HepG2 (cell line): ENCODE measurements around the gene TBC1D14. TPM values are rescaled to one million over a fixed set of nuclear protein-coding genes. Genes with fewer than 3 reads are reported as not detected.
A peak's percentile ranks its signal among the peaks of the same experiment; 100 is the strongest.

Experiments
- ATAC-seq: fragments of 200-7000 bp; cut with Tn5 transposase; 3 replicates; pipeline ENCODE4 v1.9.1; 2020; ENCODE audit warnings: mild to moderate bottlenecking, moderate library complexity
- BruUV-seq: library from RNA; stranded (reverse); fragments of 400-500 nt; replicated peaks from 2 replicates; lab custom pipeline; 2021; lab: Mats Ljungman, UMichigan
- CTCF ChIA-PET: fragments of 300-600 bp; formaldehyde crosslinking; extraction: SDS; loops from one replicate; lab custom pipeline; 2021; ENCODE audit warnings: low total read pairs, inconsistent platforms, low intra/inter-chr PET ratio; lab: Yijun Ruan, JAX
- POLR2A ChIA-PET: fragments of 350-600 bp; sonication (Branson Sonifier 250); formaldehyde crosslinking; loops from one replicate; lab custom pipeline; 2020; ENCODE audit warnings: antibody characterized with exemption, inconsistent platforms; lab: Yijun Ruan, JAX
- DNase-seq: peaks from one replicate; pipeline ENCODE4 v3.0.0-alpha.2; 2015; ENCODE audit warnings: low spot score
- FAIRE-seq: peaks from 3 replicates; lab custom pipeline; 2011; peaks lifted over from hg19 to GRCh38; lab: Jason Lieb, UNC
- H2AFZ ChIP-seq: one replicate; pipeline ENCODE4 v1.6.1; 2011; ENCODE audit warnings: low read length, inconsistent platforms
- H3K27ac ChIP-seq: fragments of 300-600 bp; 3 replicates; pipeline ENCODE4 v1.8.0; 2011; ENCODE audit warnings: mixed run types, mild to moderate bottlenecking, mixed read lengths, low read length, inconsistent platforms; ENCODE audit not compliant: insufficient read depth; ENCODE audit errors: extremely low read length
- H3K27me3 ChIP-seq, 2 experiments: fragments of 200-600 bp in 1 of 2; 2 replicates in 1 of 2; 3 replicates in 1 of 2; pipeline versions ENCODE4 v1.6.0 to v1.8.0; 2011; ENCODE audit warnings: low read length in 2 of 2, mild to moderate bottlenecking in 2 of 2, moderate library complexity in 2 of 2, inconsistent platforms in 1 of 2; ENCODE audit not compliant: insufficient read depth in 2 of 2, control insufficient read depth in 1 of 2
- H3K36me3 ChIP-seq, 2 experiments: fragments of 200-600 bp in 1 of 2; replicated peaks in 1 of 2; 2 replicates in 1 of 2; 3 replicates in 1 of 2; pipeline versions ENCODE4 v1.5.1 to v1.8.0; 2011; ENCODE audit warnings: low read length in 2 of 2, inconsistent platforms in 1 of 2; ENCODE audit not compliant: insufficient read depth in 2 of 2, control insufficient read depth in 1 of 2
- H3K4me1 ChIP-seq: 2 replicates; pipeline ENCODE4 v1.5.1; 2012; ENCODE audit warnings: low read length, inconsistent platforms; ENCODE audit not compliant: insufficient read depth
- H3K4me2 ChIP-seq: 2 replicates; pipeline ENCODE4 v1.6.0; 2011; ENCODE audit warnings: low read depth, low read length, inconsistent platforms
- H3K4me3 ChIP-seq, 3 experiments: fragments of 200-600 bp in 1 of 3; sonication (generic), shearing (Covaris generic) in 1 of 3; replicated peaks in 1 of 3; 2 replicates each; pipeline ENCODE4 v1.5.1; 2011 to 2016; ENCODE audit warnings: low read length in 3 of 3, inconsistent platforms in 2 of 3, low read depth in 2 of 3, mild to moderate bottlenecking in 2 of 3, control low read depth in 1 of 3, mixed read lengths in 1 of 3; ENCODE audit not compliant: insufficient read depth in 1 of 3
- H3K79me2 ChIP-seq: one replicate; pipeline ENCODE4 v1.6.1; 2011; ENCODE audit warnings: low read length, inconsistent platforms; ENCODE audit not compliant: insufficient read depth
- H3K9ac ChIP-seq: 2 replicates; pipeline ENCODE4 v1.6.0; 2011; ENCODE audit warnings: mild to moderate bottlenecking, low read depth, low read length, inconsistent platforms; ENCODE audit not compliant: insufficient read depth
- H3K9me3 ChIP-seq: 2 replicates; pipeline ENCODE4 v1.5.1; 2012; ENCODE audit warnings: mild to moderate bottlenecking, low read length
- H4K20me1 ChIP-seq: 2 replicates; pipeline ENCODE4 v1.6.0; 2011; ENCODE audit warnings: inconsistent platforms, mild to moderate bottlenecking, low read length, moderate library complexity; ENCODE audit not compliant: insufficient read depth
- CSRNP2 ChIP-seq: sonication (generic); formaldehyde crosslinking; conservative IDR thresholded peaks from 2 replicates; pipeline ENCODE4 v1.8.0; 2022; ENCODE audit warnings: low read depth, missing genetic modification reagents
- GATAD2A ChIP-seq: IDR thresholded peaks from 2 replicates; pipeline ENCODE4 v1.6.1; 2016
- HNF4G ChIP-seq, 2 experiments: sonication (generic) in 1 of 2; formaldehyde crosslinking in 1 of 2; IDR thresholded peaks; 2 replicates each; pipeline versions ENCODE4 v1.4.0 to v1.6.1; 2011 to 2020; ENCODE audit warnings: borderline replicate concordance in 2 of 2, low read depth in 2 of 2, mild to moderate bottlenecking in 2 of 2, low read length in 1 of 2, missing genetic modification reagents in 1 of 2, moderate library complexity in 1 of 2
- HOXA3 ChIP-seq: sonication (generic); formaldehyde crosslinking; IDR thresholded peaks from 2 replicates; pipeline ENCODE4 v1.5.0; 2020; ENCODE audit warnings: missing genetic modification reagents
- KAT8 ChIP-seq: IDR thresholded peaks from 2 replicates; pipeline ENCODE4 v1.6.1; 2016; ENCODE audit warnings: missing genetic modification reagents, missing compliant biosample characterization
- MAFK ChIP-seq, 2 experiments: IDR thresholded peaks in 1 of 2; conservative IDR thresholded peaks in 1 of 2; 2 replicates each; pipeline ENCODE4 v1.6.1; 2011; ENCODE audit warnings: improper control_type of control experiment in 2 of 2, low read length in 2 of 2
- MTA3 ChIP-seq: sonication (generic); formaldehyde crosslinking; IDR thresholded peaks from 2 replicates; pipeline ENCODE4 v1.4.0; 2020; ENCODE audit warnings: missing genetic modification reagents
- NFIC ChIP-seq: IDR thresholded peaks from 2 replicates; pipeline ENCODE4 v1.6.1; 2012; ENCODE audit warnings: mild to moderate bottlenecking, low read length, inconsistent platforms
- RAD51 ChIP-seq: fragments of 450-650 bp; IDR thresholded peaks from 2 replicates; pipeline ENCODE4 v1.6.1; 2016; ENCODE audit warnings: borderline replicate concordance
- RBAK ChIP-seq: sonication (generic); formaldehyde crosslinking; IDR thresholded peaks from 2 replicates; pipeline ENCODE4 v1.5.1; 2020; ENCODE audit warnings: mild to moderate bottlenecking, missing genetic modification reagents
- SAP130 ChIP-seq: IDR thresholded peaks from 2 replicates; pipeline ENCODE4 v1.6.1; 2016; ENCODE audit warnings: low read depth
- SMAD1 ChIP-seq: sonication (generic); formaldehyde crosslinking; IDR thresholded peaks from 2 replicates; pipeline ENCODE4 v1.4.0; 2020; ENCODE audit warnings: missing genetic modification reagents, low read depth, mild to moderate bottlenecking, borderline replicate concordance
- SSRP1 ChIP-seq: IDR thresholded peaks from 2 replicates; pipeline ENCODE4 v1.6.1; 2016; ENCODE audit warnings: control low read depth
- ZBTB38 ChIP-seq: sonication (generic); formaldehyde crosslinking; IDR thresholded peaks from 2 replicates; pipeline ENCODE4 v1.5.1; 2020; ENCODE audit warnings: mild to moderate bottlenecking, missing genetic modification reagents
- ZFP37 ChIP-seq: sonication (generic); formaldehyde crosslinking; IDR thresholded peaks from 2 replicates; pipeline ENCODE4 v1.4.0; 2020; ENCODE audit warnings: missing genetic modification reagents, borderline replicate concordance
- ZNF550 ChIP-seq: sonication (generic); formaldehyde crosslinking; IDR thresholded peaks from 2 replicates; pipeline ENCODE4 v1.4.0; 2020; ENCODE audit warnings: mild to moderate bottlenecking, missing genetic modification reagents, borderline replicate concordance
- WGBS: methylation state at CpG from one replicate; pipeline ENCODE4 v1.1.6; 2017; ENCODE audit warnings: low lambda C conversion rate; 5-methylcytosine and 5-hydroxymethylcytosine counted together
- in situ Hi-C: cut with HindIII; loops from 2 replicates; pipeline ENCODE4 v1.10.0; 2017; ENCODE audit warnings: low pct_unique_long_range_greater_than_20kb; ENCODE audit not compliant: extremely low pct_ligation_motif_present
- intact Hi-C: fragments of 100-400 bp; cut with micrococcal nuclease; formaldehyde crosslinking; loops from one replicate; pipeline ENCODE4 v1.10.0; 2022; ENCODE audit not compliant: unreplicated experiment
- polyA plus RNA-seq, 8 experiments: library from polyadenylated mRNA; depleted of rRNA in 3 of 8; stranded (reverse) in 7 of 8; unstranded in 1 of 8; fragments of >200 nt; fragmentation: Illumina TruSeq in 4 of 8; extraction: Trizol in 4 of 8; gene quantifications; 2 replicates each; pipeline versions ENCODE4 v1.2.1 to v1.2.3, GENCODE V29; 2011 to 2016; ENCODE audit warnings: low read depth in 4 of 8, missing spikeins in 1 of 8, mixed read lengths in 1 of 8; ENCODE audit not compliant: insufficient read depth in 1 of 8
- total RNA-seq, 5 experiments: library from RNA; depleted of rRNA; stranded (reverse); fragments of >200 nt; fragmentation: Illumina TruSeq; extraction: Trizol; gene quantifications; 2 replicates each; pipeline ENCODE4 v1.2.3, GENCODE V29; 2016; ENCODE audit warnings: low read depth in 1 of 5
- TF ChIP-seq, protein P1 (sequence below): IDR thresholded peaks from 2 replicates; pipeline ENCODE4 v1.6.1; 2016; ENCODE audit warnings: low read depth
- TF ChIP-seq, protein P2 (sequence below): sonication (generic); formaldehyde crosslinking; IDR thresholded peaks from 2 replicates; pipeline ENCODE4 v1.4.0; 2020; ENCODE audit warnings: missing genetic modification reagents
- TF ChIP-seq, protein P3 (sequence below): sonication (generic); formaldehyde crosslinking; IDR thresholded peaks from 2 replicates; pipeline ENCODE4 v1.5.0; 2020; ENCODE audit warnings: mild to moderate bottlenecking, missing genetic modification reagents

The TBC1D14 gene
- total and polyA plus RNA-seq, 2 of the 13 experiments (the other 11 are each of a cell fraction or from before 2014, with no cell fraction given) = 29.5 to 46.5 TPM

DNA sequence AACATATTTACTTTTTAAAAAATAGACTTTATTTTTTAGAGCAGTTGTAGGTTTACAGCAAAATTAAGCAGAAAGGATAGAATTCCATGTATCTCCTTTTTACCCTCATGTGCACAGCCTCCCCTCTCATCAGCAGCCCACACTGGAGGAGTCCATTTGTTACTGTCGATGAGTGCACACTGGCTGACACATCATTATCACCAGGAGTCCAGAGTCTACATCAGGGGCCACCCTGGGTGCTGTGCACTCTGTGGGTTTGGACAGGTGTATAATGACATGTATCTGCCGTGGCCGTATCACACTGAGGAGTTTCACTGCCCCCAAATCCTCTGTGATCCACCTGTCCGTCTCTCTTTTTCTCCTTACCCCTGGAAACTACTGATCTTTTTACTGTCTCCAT, 26.3 kb downstream of the TBC1D14 start:
- Histone ChIP-seq H3K36me3 (peaks cover 11 to 49% of the 10 kb centered on the region in 2 experiments; a peak in 4 of 5 replicates), H3K4me3 (no peak overlapping the region), H3K9me3 (no peaks in the 10 kb centered on the region), H3K4me2 (peak overlapping the region; percentile 53), H3K9ac (0 out of 2 replicates have a peak overlapping the region, but pooled peaks have one; percentile 15), H3K27ac (peak overlapping the region; percentile 71), H4K20me1 (peaks cover 8% of the 10 kb centered on the region; the same call in 1 of the 2 replicates), H3K27me3 (no peaks in the 10 kb centered on the region), H3K79me2 (peaks cover 95% of the 10 kb centered on the region), H2AFZ (no peak overlapping the region), H3K4me1 (peaks cover 65% of the 10 kb centered on the region)
- in situ Hi-C loops = no loop called here
- ChIA-PET POLR2A (interaction anchor here (1.7 to 2.5 kb wide), 3 partner anchors 9 to 24 kb away, joined by 4 to 14 read pairs (median 7); no protein-coding TSS in a partner anchor), CTCF (no interaction called here)
- intact Hi-C loops = no loop called here
- 33% methylated on average over 4 of the region's 4 CpGs for WGBS
- FAIRE-seq (no peak), DNase-seq (peak; percentile 56), ATAC-seq (peak; percentile 74)
- no TSS peak for BruUV-seq
- TF ChIP-seq ZNF550 (CRISPR knock-in tag) = no peak
- 0 out of 2 replicates have a peak, but pooled peaks have one; percentile 16 for TF ChIP-seq KAT8 (CRISPR knock-in tag)
- peak; percentile 63 for TF ChIP-seq HNF4G (IDR thresholded peaks at IDR 0.05; ENCODE audit: borderline replicate concordance, low read depth, low read length)
- TF ChIP-seq HNF4G (CRISPR knock-in tag; IDR thresholded peaks at IDR 0.05; ENCODE audit: borderline replicate concordance, low read depth) = no peak
- TF ChIP-seq ZFP37 (CRISPR knock-in tag) = 0 out of 2 replicates have a peak, but pooled peaks have one; percentile 11
- TF ChIP-seq HOXA3 (CRISPR knock-in tag) = peak; percentile 34; the same call in 1 of the 2 replicates
- no peak for TF ChIP-seq CSRNP2 (CRISPR knock-in tag)
- TF ChIP-seq RAD51 = no peak
- TF ChIP-seq ZBTB38 (CRISPR knock-in tag) = peak; percentile 64
- TF ChIP-seq MAFK (conservative IDR thresholded peaks at IDR 0.05 in 1 of 2, IDR thresholded peaks at IDR 0.05 in 1 of 2; ENCODE audit: low read length in 2 of 2) = 0 out of 4 replicates have a peak, but pooled peaks of 1 of the 2 experiments have one; percentile 10
- TF ChIP-seq, protein P1, sequence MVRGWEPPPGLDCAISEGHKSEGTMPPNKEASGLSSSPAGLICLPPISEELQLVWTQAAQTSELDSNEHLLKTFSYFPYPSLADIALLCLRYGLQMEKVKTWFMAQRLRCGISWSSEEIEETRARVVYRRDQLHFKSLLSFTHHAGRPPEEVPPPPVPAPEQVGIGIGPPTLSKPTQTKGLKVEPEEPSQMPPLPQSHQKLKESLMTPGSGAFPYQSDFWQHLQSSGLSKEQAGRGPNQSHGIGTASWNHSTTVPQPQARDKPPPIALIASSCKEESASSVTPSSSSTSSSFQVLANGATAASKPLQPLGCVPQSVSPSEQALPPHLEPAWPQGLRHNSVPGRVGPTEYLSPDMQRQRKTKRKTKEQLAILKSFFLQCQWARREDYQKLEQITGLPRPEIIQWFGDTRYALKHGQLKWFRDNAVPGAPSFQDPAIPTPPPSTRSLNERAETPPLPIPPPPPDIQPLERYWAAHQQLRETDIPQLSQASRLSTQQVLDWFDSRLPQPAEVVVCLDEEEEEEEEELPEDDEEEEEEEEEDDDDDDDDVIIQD = no peak
- TF ChIP-seq, protein P2, sequence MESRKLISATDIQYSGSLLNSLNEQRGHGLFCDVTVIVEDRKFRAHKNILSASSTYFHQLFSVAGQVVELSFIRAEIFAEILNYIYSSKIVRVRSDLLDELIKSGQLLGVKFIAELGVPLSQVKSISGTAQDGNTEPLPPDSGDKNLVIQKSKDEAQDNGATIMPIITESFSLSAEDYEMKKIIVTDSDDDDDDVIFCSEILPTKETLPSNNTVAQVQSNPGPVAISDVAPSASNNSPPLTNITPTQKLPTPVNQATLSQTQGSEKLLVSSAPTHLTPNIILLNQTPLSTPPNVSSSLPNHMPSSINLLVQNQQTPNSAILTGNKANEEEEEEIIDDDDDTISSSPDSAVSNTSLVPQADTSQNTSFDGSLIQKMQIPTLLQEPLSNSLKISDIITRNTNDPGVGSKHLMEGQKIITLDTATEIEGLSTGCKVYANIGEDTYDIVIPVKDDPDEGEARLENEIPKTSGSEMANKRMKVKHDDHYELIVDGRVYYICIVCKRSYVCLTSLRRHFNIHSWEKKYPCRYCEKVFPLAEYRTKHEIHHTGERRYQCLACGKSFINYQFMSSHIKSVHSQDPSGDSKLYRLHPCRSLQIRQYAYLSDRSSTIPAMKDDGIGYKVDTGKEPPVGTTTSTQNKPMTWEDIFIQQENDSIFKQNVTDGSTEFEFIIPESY (CRISPR knock-in tag) = peak; percentile 39; the same call in 1 of the 2 replicates
- TF ChIP-seq, protein P3, sequence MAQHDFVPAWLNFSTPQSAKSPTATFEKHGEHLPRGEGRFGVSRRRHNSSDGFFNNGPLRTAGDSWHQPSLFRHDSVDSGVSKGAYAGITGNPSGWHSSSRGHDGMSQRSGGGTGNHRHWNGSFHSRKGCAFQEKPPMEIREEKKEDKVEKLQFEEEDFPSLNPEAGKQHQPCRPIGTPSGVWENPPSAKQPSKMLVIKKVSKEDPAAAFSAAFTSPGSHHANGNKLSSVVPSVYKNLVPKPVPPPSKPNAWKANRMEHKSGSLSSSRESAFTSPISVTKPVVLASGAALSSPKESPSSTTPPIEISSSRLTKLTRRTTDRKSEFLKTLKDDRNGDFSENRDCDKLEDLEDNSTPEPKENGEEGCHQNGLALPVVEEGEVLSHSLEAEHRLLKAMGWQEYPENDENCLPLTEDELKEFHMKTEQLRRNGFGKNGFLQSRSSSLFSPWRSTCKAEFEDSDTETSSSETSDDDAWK = no peak
- peak; percentile 71 for TF ChIP-seq GATAD2A (CRISPR knock-in tag)
- no peak for TF ChIP-seq SMAD1 (CRISPR knock-in tag)
- TF ChIP-seq MTA3 (CRISPR knock-in tag) = no peak
- TF ChIP-seq SSRP1 (CRISPR knock-in tag) = no peak
- TF ChIP-seq RBAK (CRISPR knock-in tag) = peak; percentile 100
- TF ChIP-seq SAP130 (CRISPR knock-in tag) = peak; percentile 70
- TF ChIP-seq NFIC = 0 out of 2 replicates have a peak, but pooled peaks have one; percentile 22
